Activated T-helper 17 cell treated with anti-CD3 and anti-CD28 coated beads, Interleukin-2, amount 50 U/mL, for 72 hours (primary cell): Measurements from ENCODE around the gene RALY. TPM values are rescaled to one million over a fixed set of nuclear protein-coding genes. Genes with fewer than 3 reads are reported as not detected.

Experiments
- ATAC-seq: fragments of 150-1000 bp; cut with Tn5 transposase; replicated peaks from 2 replicates; pipeline ENCODE4 v1.10.0; 2021; ENCODE audit warnings: mild to moderate bottlenecking, moderate library complexity
- H3K27ac Mint-ChIP-seq: one replicate; pipeline ENCODE4 v1.8.0; 2022; ENCODE audit warnings: mixed read lengths
- H3K27me3 Mint-ChIP-seq: one replicate; pipeline ENCODE4 v1.8.0; 2022; ENCODE audit warnings: mixed read lengths
- H3K36me3 Mint-ChIP-seq: one replicate; pipeline ENCODE4 v1.8.0; 2022; ENCODE audit warnings: low read depth, mild to moderate bottlenecking, mixed read lengths
- H3K4me1 Mint-ChIP-seq: one replicate; pipeline ENCODE4 v1.8.0; 2022; ENCODE audit warnings: mixed read lengths
- H3K4me3 Mint-ChIP-seq: one replicate; pipeline ENCODE4 v1.8.0; 2022; ENCODE audit warnings: mild to moderate bottlenecking, mixed read lengths
- H3K9me3 Mint-ChIP-seq: one replicate; pipeline ENCODE4 v1.8.0; 2022; ENCODE audit warnings: mixed read lengths
- total RNA-seq, 2 donors: library from RNA; stranded (reverse); gene quantifications; one replicate each; pipeline ENCODE4 v1.2.3, GENCODE V29; 2022

Gene RALY
- total RNA-seq, 2 donors from 2014 or later = 112 to 142 TPM

DNA sequence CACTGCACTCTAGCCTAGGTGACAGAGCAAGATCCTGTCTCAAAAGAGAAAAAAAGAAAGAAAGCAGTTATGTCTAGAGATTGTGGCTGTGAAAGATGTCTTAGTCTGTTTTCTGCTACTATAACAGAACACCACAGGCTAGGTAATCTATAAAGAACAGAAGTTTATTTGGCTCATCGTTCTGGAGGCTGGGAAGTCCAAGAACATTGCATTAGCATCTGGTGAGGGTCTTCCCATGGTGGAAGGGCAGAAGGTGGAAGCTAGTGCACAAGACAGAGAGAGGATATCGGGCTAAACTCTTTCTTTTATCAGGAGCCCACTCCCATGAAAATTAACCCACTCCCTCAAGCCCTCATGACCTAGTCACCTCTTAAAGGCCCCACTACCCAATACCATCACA lies 16.2 kb upstream of the RALY start:
- Mint-ChIP-seq H3K4me3 (no peak overlapping the region), H3K9me3 (no peaks in the 10 kb centered on the region), H3K27ac (no peak overlapping the region), H3K4me1 (no peaks in the 10 kb centered on the region), H3K27me3 (peaks cover 15% of the 10 kb centered on the region), H3K36me3 (no peaks in the 10 kb centered on the region)
- ATAC-seq = no peak

DNA sequence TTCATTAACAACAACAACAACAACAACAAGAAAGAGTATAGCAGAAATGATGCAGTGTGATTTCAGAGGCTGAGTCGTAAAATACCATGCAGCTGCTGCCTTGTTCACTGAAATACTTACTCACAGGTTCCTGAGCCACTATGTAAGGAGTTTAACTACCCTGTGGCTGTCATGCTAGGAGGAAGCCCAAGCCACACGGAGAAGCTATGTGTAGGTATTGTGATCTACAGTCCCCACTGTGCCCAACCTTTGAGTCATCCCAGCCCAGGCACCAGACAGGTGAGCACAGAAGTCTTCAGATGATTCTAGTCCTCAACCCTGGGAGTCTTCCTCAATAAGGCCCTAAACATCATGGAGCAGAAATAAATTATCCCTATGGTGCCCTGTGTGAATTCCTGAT lies 14.6 kb upstream of the RALY start:
- peaks cover 15% of the 10 kb centered on the region for H3K27me3 Mint-ChIP-seq
- H3K9me3 Mint-ChIP-seq = no peaks in the 10 kb centered on the region

DNA sequence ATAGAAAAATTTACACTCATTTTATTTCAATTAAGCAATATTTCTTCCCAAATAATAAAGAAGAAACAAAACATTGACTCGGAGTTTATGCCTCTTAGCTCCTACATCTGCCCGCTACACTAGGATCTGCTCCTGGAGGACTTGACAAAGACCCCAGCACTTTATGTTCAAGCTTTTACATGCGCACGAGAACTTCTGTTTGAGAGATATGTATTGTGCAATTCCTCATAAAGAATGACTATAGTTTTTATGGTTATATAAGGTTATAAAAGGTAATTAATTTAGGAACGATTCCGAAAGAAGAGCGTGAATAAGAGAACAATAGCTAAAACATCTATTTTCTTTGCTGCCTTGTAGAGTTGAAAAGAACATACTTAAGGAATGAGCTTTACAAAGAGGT lies 12.4 kb upstream of the RALY start:
- H3K9me3 Mint-ChIP-seq = no peaks in the 10 kb centered on the region
- peaks cover 13% of the 10 kb centered on the region for H3K27me3 Mint-ChIP-seq
- no peaks in the 10 kb centered on the region for H3K4me1 Mint-ChIP-seq
- H3K36me3 Mint-ChIP-seq = no peaks in the 10 kb centered on the region
- H3K4me3 Mint-ChIP-seq = no peak overlapping the region
- H3K27ac Mint-ChIP-seq = no peak overlapping the region
- no peak for ATAC-seq

More for the DNA sequence above, 14.6 kb upstream of the RALY start:
- Mint-ChIP-seq H3K4me3 (no peak overlapping the region), H3K27ac (no peak overlapping the region), H3K36me3 (no peaks in the 10 kb centered on the region), H3K4me1 (no peaks in the 10 kb centered on the region)
- peak; percentile 21 for ATAC-seq

DNA sequence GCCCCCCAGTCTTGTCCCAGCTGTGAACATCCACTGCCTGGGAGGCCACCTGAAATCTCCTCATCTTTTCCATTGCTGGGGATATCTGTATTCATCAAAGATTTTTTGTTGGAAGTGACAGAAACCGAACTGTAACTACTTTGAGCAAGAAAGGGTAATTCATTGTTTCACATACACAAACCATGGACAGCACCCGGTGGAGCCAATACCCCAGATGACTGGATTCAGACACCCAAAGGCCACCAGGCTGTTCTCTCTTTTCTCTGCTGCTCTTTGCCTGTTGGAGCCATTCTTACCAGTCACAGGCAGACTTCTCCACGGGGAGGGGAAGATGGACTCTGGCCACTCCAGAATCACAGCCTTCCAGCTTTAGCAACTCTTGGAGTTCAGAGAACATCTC lies 11.7 kb upstream of the RALY start:
- no peak for ATAC-seq
- Mint-ChIP-seq H3K27me3 (peaks cover 10% of the 10 kb centered on the region), H3K9me3 (no peaks in the 10 kb centered on the region), H3K4me3 (no peak overlapping the region), H3K27ac (no peak overlapping the region), H3K4me1 (no peaks in the 10 kb centered on the region), H3K36me3 (no peaks in the 10 kb centered on the region)

DNA sequence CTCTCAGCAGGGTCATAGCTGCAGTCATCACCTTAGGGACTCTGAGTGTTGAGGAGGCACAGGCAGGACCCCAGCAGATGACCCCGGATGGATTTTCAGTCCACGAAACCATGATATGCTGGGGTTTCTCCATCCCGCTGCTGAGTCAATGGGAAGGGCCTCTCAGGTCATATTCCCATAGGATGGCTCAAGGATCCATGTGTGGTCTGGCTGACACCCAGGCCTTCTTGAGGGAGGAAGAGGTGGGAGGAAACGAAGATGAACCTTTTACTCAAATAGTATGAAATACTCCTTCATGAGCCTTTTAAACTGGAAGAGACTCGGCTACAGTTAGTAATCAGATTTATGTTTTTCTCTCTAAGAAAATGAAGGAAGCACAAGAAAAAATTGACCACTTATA lies 10.3 kb upstream of the RALY start:
- Mint-ChIP-seq H3K4me1 (no peaks in the 10 kb centered on the region), H3K4me3 (no peak overlapping the region)

DNA sequence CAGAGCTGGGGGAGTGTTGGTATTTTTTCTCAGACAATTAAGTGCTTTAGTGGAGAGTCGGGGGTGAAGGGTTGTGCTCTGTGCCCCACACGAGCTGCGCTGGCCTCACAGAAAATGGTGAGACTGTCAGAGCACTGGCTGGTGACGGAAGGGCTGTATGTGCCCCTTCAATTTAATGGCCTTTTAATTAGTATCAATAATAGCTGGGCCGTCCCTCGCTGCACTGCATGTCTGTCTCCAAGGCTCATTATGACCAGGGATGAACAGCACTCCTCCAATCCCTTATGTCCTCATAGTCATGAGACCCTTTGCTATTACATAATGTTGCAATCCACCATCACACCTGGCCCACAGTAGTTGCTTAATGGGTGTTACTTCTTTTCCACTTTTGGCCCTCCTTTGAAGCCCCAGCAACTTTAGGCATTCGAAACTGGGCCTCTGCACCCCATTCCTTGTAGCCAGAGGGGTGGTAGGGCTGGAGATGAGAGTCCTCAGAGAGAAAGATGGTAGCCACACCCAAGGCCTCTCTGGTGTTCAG lies 9.5 kb upstream of the RALY start:
- Mint-ChIP-seq H3K27ac (no peak overlapping the region), H3K4me1 (no peaks in the 10 kb centered on the region), H3K4me3 (no peak overlapping the region), H3K36me3 (no peaks in the 10 kb centered on the region), H3K27me3 (peaks cover under 1% of the 10 kb centered on the region), H3K9me3 (no peaks in the 10 kb centered on the region)
- ATAC-seq = no peak

More for the DNA sequence above, 10.3 kb upstream of the RALY start:
- no peaks in the 10 kb centered on the region for H3K36me3 Mint-ChIP-seq
- no peak for ATAC-seq
- H3K27me3 Mint-ChIP-seq = peaks cover 8% of the 10 kb centered on the region
- H3K27ac Mint-ChIP-seq = no peak overlapping the region
- H3K9me3 Mint-ChIP-seq = no peaks in the 10 kb centered on the region

DNA sequence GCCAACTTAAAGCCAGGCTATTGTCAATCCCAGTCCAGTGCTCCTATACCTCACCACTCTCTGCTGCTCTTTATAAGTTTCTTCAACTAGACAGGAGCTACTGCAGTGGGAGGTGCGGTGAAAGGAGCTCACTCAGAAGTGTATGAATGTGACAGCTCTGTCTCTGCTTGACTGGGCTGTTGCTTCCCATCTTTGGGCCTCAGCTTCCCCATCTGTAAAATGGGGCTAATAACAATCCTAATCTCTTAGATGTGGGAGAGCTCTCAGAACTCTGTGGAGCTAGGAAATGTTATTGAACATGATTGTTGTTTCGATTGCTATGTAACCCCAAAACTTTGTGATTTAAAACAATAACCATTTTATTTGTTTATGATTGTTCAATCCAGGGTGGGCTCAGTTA lies 8.4 kb upstream of the RALY start:
- Mint-ChIP-seq H3K4me1 (peaks cover 5% of the 10 kb centered on the region), H3K9me3 (no peaks in the 10 kb centered on the region), H3K36me3 (no peaks in the 10 kb centered on the region), H3K4me3 (no peak overlapping the region), H3K27me3 (no peaks in the 10 kb centered on the region), H3K27ac (no peak overlapping the region)
- ATAC-seq = no peak

DNA sequence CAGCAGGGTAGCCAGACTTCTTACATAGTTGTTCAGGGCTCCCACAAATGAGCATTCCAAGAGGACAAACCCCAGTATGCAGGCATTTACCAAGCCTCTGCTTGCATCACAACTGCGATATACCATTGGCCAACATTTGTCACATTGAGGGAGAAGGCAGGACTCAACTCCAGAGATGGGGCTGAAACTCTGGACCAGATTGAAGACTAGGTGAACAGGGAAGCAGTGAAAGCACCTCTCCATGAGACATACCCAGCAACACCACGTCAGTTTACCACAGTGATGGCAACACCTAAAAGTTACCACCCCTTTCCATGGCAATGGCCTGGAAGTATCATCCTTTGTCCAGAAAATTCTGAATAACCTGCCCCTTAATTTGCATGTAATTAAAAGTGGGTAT lies 7.9 kb upstream of the RALY start:
- ATAC-seq = no peak
- no peaks in the 10 kb centered on the region for H3K27me3 Mint-ChIP-seq
- H3K36me3 Mint-ChIP-seq = no peaks in the 10 kb centered on the region
- no peak overlapping the region for H3K27ac Mint-ChIP-seq
- no peaks in the 10 kb centered on the region for H3K9me3 Mint-ChIP-seq
- H3K4me3 Mint-ChIP-seq = no peak overlapping the region
- peaks cover 6% of the 10 kb centered on the region for H3K4me1 Mint-ChIP-seq

DNA sequence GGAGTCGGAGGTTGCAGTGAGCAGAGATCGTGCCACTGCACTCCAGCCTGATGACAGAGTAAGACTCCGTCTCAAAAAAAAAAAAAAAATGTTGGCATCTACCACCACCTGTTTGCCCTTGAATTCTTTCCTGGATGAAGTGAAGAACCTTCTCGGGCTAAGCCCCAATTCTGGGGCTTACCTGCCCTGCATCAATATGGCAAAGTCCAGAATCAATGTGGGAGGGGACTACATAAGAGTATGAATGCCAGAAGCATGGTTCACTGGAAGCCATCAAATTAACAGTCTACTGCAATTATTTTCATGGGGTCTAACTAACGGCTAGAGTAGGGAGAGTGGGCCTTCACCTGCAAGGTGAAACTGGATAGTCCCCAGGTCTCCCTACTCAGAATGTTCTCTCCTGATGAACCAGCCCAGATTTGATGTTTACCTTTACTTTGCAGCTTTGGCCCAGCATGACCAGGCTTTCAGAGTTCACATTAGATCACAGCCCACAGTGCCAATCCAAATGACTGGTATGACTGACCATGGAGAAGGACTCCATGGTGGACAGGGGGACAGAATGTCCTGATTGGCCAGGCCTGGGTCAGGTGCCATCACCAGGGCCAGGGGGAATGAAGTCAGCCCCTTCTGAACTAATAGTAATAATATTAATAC lies 7.0 kb upstream of the RALY start:
- Mint-ChIP-seq H3K4me1 (peaks cover 9% of the 10 kb centered on the region), H3K4me3 (no peak overlapping the region), H3K36me3 (no peaks in the 10 kb centered on the region), H3K27me3 (no peaks in the 10 kb centered on the region), H3K9me3 (no peaks in the 10 kb centered on the region), H3K27ac (no peak overlapping the region)
- ATAC-seq = no peak

DNA sequence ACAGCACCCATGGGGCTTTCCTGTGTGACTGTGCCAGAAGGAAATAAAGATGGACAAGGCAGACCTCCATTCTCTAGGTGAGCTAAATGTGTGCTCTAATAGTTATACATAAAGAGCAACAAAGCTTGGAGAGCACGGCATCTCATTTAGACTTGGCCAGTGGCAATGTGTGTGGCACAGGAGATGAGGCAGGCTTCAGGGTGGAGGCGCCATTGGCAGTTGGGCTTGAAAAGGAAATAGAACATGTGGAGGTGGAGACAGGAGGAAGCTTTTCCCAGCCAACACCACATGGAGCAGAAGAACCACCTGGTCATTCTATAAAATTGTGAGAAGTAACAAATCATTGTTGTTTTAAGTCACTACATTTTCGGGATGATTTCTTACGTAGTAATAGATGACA lies 3.6 kb upstream of the RALY start:
- Mint-ChIP-seq H3K4me1 (peaks cover 17% of the 10 kb centered on the region), H3K27ac (no peak overlapping the region), H3K4me3 (peak overlapping the region; percentile 97), H3K27me3 (no peaks in the 10 kb centered on the region), H3K36me3 (peaks cover 12% of the 10 kb centered on the region), H3K9me3 (no peaks in the 10 kb centered on the region)
- no peak for ATAC-seq

DNA sequence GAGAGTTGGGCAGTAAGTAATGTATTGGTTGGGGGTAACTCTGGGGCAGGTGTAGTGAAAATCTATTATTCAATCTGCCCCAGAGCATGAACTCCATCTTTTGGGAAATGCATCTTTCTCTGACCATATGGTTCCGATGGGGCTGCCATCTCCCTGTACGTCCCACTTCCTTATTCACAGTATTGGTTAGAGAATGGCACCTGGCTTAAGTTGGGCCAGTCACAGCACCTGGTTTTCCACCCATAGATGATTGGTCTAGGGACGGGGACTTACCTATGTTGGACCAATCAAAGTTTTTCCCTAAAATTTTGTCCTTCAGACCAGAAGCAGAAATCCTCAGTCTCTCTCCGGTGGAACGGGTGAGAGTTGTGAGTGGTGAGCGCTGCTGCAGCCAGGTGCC lies 2.2 kb upstream of the RALY start:
- ATAC-seq = no peak
- Mint-ChIP-seq H3K36me3 (peaks cover 23% of the 10 kb centered on the region), H3K27ac (peak overlapping the region; percentile 95), H3K27me3 (no peaks in the 10 kb centered on the region), H3K4me1 (peaks cover 29% of the 10 kb centered on the region), H3K4me3 (peak overlapping the region; percentile 97), H3K9me3 (no peaks in the 10 kb centered on the region)

DNA sequence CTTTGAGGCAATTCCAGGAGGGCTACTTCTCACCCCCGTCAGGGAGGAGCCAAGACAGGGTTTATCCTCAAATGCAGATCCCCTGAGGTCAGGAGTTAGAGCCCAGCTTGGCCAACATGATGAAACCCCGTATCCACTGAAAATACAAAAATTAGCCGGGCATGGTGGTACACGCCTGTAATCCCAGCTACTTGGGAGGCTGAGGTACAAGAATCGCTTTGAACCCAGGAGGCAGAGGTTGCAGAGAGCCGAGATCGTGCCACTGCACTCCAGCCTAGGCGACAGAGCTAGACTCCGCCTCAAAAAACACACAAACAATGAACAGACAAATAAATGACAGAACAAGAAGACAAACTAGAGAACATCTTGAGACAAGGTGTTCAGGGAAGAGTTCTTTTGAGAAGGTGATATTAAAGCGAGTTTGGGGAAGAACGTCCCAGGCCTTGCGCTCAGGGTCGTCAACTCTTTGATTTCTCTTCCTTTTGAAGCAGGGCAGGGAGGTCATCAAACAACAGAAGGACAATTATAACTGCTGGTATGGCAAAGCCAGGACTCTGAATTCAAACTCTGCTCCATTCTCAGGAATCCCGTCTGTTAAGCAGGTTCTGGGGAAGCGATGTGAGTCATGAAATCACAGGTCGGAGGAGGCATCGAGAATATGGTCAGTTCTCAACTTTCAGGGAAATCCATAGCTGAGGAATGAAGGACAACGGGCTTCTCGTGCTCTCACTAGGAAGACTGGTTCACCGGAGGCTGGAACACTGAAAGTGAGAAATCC lies 1.4 kb upstream of the RALY start:
- H3K4me1 Mint-ChIP-seq = peaks cover 34% of the 10 kb centered on the region
- no peaks in the 10 kb centered on the region for H3K27me3 Mint-ChIP-seq
- H3K9me3 Mint-ChIP-seq = no peaks in the 10 kb centered on the region
- peak overlapping the region; percentile 97 for H3K4me3 Mint-ChIP-seq
- H3K27ac Mint-ChIP-seq = peak overlapping the region; percentile 95
- peaks cover 28% of the 10 kb centered on the region for H3K36me3 Mint-ChIP-seq
- ATAC-seq = no peak

DNA sequence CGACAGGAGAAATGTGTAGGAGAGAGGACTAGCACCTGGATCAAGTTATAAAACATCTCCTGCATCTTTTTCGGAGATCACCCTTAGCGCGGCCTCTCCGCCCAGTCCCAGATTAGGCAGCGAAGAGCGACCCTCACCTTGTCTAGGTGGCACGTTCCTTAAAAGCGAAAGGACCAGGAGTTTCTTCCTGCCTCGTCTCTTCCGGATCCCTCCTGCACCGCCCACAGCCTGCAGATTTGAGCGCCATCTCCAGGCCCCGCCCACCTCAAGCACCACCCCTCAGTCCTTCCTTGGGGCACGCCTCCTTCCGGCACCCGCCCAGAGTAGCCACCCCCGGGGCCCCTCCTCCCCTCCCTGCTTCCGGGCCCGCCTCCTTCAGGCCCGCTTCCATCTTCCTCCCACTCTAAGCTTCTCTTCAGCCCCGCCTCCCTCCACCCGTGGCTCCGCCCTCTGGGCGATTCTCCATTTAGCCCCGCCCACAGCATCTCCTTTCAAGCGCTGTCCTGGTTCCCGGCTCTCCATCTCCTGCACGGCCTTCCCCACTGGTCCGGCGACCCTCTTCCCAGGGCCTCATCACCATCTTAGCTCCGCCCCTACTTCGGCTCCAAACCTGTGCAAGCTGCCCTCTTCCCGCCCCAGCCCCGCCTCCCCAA lies 662 bp upstream of the RALY start:
- Mint-ChIP-seq H3K9me3 (no peaks in the 10 kb centered on the region), H3K36me3 (peaks cover 28% of the 10 kb centered on the region), H3K27me3 (no peaks in the 10 kb centered on the region), H3K4me3 (peak overlapping the region; percentile 97), H3K27ac (peak overlapping the region; percentile 95), H3K4me1 (peaks cover 42% of the 10 kb centered on the region)
- peak; percentile 84 for ATAC-seq

DNA sequence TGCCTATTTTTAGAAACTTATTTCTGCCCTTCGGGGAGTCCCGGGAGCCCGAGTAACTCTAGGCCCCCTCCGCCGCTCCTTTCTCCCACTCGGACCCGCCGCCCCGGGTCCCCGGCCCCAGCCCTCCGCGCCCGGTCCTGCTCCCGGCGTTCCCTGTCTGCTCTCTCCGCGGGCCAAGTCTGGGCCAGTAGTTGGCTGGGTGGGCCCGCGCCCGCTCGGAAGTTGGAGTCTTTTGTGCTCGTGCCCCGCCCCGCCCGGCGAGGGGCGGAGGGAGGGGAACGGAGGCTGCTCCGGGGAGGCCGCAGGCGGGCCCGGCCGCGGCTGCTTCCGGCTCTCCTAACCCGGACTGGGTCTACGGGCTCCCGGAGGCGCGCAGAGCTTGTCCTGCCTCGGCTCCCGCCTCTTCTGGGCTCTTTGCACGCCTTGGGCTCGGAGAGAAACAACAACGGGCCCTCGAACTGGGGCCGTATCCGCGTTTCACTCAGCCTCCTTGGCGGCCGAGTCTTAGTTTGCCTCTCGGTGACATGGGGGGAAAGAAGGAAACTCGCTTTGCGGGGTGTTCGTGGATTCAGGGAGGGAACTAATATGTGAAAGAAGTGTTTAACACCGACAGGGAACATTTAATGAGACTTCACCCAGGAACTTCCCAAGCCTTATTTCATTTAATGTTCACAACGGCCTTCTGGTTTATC lies 657 bp downstream of the RALY start:
- Mint-ChIP-seq H3K4me3 (peak overlapping the region; percentile 97), H3K9me3 (no peaks in the 10 kb centered on the region), H3K27me3 (no peaks in the 10 kb centered on the region), H3K36me3 (peaks cover 28% of the 10 kb centered on the region), H3K4me1 (peaks cover 55% of the 10 kb centered on the region), H3K27ac (peak overlapping the region; percentile 95)
- peak; percentile 43 for ATAC-seq
